HS-27A (cell line): ENCODE results near the gene LONRF2.

Experiments
- DNase-seq: peaks from one replicate; pipeline ENCODE4 v3.0.0-alpha.2; 2012; ENCODE audit warnings: low read depth, missing footprints

Gene LONRF2

GRCh38 chr2:100236166-100236565, 86.1 kb downstream of the LONRF2 start:
- no peak for DNase-seq

GRCh38 chr2:100235581-100235980, 86.7 kb downstream of the LONRF2 start:
- no peak for DNase-seq

- DNase-seq: no peak
Measured at GRCh38 chr2:100235098-100235497, 87.2 kb downstream of the LONRF2 start.

- peak; percentile 71 for DNase-seq
Measured at GRCh38 chr2:100234141-100234540, 88.2 kb downstream of the LONRF2 start.

GRCh38 chr2:100233061-100233460, 89.2 kb downstream of the LONRF2 start:
- no peak for DNase-seq

- no peak for DNase-seq
Measured at GRCh38 chr2:100230754-100231153, 91.5 kb downstream of the LONRF2 start.

- DNase-seq: no peak
Measured at GRCh38 chr2:100228967-100229366, 93.3 kb downstream of the LONRF2 start.

GRCh38 chr2:100228415-100228814, 93.9 kb downstream of the LONRF2 start:
- no peak for DNase-seq

- DNase-seq: no peak
Measured at GRCh38 chr2:100224988-100225710, 97.2 kb downstream of the LONRF2 start.

- no peak for DNase-seq
Measured at GRCh38 chr2:100223502-100223901, 98.8 kb downstream of the LONRF2 start.
